ENCODE measurements around the gene ARPC4. TPM values are rescaled to one million over a fixed set of nuclear protein-coding genes. Genes with fewer than 3 reads are reported as not detected.
A peak's percentile ranks its signal among the peaks of the same experiment; 100 is the strongest.

ARPC4 gene
- total RNA-seq, 4 donors from 2014 or later: 104 to 189 (median 143) TPM

GRCh38 chr3:9810846-9811245 is 18.0 kb downstream of the ARPC4 start:
- in situ Hi-C loops (cut with MboI; ENCODE audit: low pct_ligation_motif_present in 1 of 4, low pct_unique_long_range_greater_than_20kb in 1 of 4, low sequenced_read_pairs in 3 of 4): no loop called here
- TF ChIP-seq, protein P1, sequence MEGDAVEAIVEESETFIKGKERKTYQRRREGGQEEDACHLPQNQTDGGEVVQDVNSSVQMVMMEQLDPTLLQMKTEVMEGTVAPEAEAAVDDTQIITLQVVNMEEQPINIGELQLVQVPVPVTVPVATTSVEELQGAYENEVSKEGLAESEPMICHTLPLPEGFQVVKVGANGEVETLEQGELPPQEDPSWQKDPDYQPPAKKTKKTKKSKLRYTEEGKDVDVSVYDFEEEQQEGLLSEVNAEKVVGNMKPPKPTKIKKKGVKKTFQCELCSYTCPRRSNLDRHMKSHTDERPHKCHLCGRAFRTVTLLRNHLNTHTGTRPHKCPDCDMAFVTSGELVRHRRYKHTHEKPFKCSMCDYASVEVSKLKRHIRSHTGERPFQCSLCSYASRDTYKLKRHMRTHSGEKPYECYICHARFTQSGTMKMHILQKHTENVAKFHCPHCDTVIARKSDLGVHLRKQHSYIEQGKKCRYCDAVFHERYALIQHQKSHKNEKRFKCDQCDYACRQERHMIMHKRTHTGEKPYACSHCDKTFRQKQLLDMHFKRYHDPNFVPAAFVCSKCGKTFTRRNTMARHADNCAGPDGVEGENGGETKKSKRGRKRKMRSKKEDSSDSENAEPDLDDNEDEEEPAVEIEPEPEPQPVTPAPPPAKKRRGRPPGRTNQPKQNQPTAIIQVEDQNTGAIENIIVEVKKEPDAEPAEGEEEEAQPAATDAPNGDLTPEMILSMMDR (IDR thresholded peaks at IDR 0.05): no peak
- TF ChIP-seq POLR2AphosphoS5 (IDR thresholded peaks at IDR 0.05) (no peak), EP300 (IDR thresholded peaks at IDR 0.05; ENCODE audit: low read depth) (no peak), POLR2A (IDR thresholded peaks at IDR 0.05) (no peak)
- H3K4me3 ChIP-seq: peak overlapping the region in 3 of 4 donors; percentile 66 to 89 (median 84)
- intact Hi-C loops (cut with DNase I; ENCODE audit: low total_unique reads): no loop called here
- peaks cover 5 to 26% (median 18%) of the 10 kb centered on the region in 4 donors for H3K4me1 ChIP-seq
- peak overlapping the region; percentile 97 to 99 (median 98) for H3K27ac ChIP-seq
- H3K27me3 ChIP-seq: no peaks in the 10 kb centered on the region
- no peaks in the 10 kb centered on the region for H3K9me3 ChIP-seq
- peaks cover 0 to 11% (median 5%) of the 10 kb centered on the region in 4 donors for H3K36me3 ChIP-seq
- no peak for DNase-seq
- 64 to 66% methylated on average over 10 of the region's 10 CpGs for WGBS, 2 donors (ENCODE audit: low coverage in 1 of 2)

- Histone ChIP-seq H3K27me3 (no peaks in the 10 kb centered on the region), H3K27ac (no peak overlapping the region), H3K4me1 (peaks cover 5 to 26% (median 18%) of the 10 kb centered on the region in 4 donors), H3K4me3 (no peak overlapping the region), H3K36me3 (no peaks in the 10 kb centered on the region), H3K9me3 (no peaks in the 10 kb centered on the region)
- 98% methylated on average over 9 of the region's 9 CpGs; no CpG with 5 or more reads in 1 of the 2 donors for WGBS, 2 donors (ENCODE audit: low coverage in 1 of 2)
- no peak for DNase-seq
- no peak for TF ChIP-seq POLR2AphosphoS5 (IDR thresholded peaks at IDR 0.05)
- TF ChIP-seq, protein P1 (IDR thresholded peaks at IDR 0.05): no peak
- TF ChIP-seq POLR2A (IDR thresholded peaks at IDR 0.05): no peak
- no peak for TF ChIP-seq EP300 (IDR thresholded peaks at IDR 0.05; ENCODE audit: low read depth)
- intact Hi-C loops (cut with DNase I; ENCODE audit: low total_unique reads) (no loop called here), in situ Hi-C loops (cut with MboI; ENCODE audit: low pct_ligation_motif_present in 1 of 4, low pct_unique_long_range_greater_than_20kb in 1 of 4, low sequenced_read_pairs in 3 of 4) (no loop called here)
These were observed 20.1 kb downstream of the ARPC4 start for GRCh38 chr3:9812870-9813483.

DNA sequence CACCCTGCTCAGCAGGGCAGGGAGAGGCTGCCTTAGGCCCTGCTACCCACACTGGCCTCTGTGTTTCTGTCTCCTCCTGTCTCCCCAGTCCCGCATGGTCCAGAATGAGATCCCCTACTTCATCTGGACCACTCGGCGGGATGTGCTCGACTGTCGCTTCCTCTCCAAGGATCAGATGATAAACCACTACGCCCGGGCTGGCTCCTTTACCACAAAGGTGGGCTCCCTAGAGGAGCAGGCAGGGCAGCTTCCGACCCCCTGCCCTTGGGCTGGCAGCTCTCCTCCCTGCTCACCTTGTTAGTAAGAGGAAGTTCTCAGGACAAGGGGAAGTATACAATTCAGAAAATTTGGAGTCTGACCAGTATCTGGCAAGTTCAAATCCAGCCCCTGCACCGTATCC is 23.1 kb downstream of the ARPC4 start:
- peaks cover under 1 to 4% (median 1%) of the 10 kb centered on the region in 4 donors for H3K4me1 ChIP-seq
- no peaks in the 10 kb centered on the region for H3K36me3 ChIP-seq
- H3K27ac ChIP-seq: no peak overlapping the region
- no peaks in the 10 kb centered on the region for H3K27me3 ChIP-seq
- no peaks in the 10 kb centered on the region for H3K9me3 ChIP-seq
- DNase-seq: no peak
- TF ChIP-seq POLR2AphosphoS5 (IDR thresholded peaks at IDR 0.05) (no peak), EP300 (IDR thresholded peaks at IDR 0.05; ENCODE audit: low read depth) (no peak), POLR2A (IDR thresholded peaks at IDR 0.05) (no peak)
- TF ChIP-seq, protein P1 (IDR thresholded peaks at IDR 0.05): no peak
- in situ Hi-C loops (cut with MboI; ENCODE audit: low pct_ligation_motif_present in 1 of 4, low pct_unique_long_range_greater_than_20kb in 1 of 4, low sequenced_read_pairs in 3 of 4): no loop called here
- H3K4me3 ChIP-seq: no peak overlapping the region
- 99% methylated on average over 9 of the region's 9 CpGs; no CpG with 5 or more reads in 1 of the 2 donors for WGBS, 2 donors (ENCODE audit: low coverage in 1 of 2)
- intact Hi-C loops (cut with DNase I; ENCODE audit: low total_unique reads): no loop called here

GRCh38 chr3:9817436-9817835 is 24.6 kb downstream of the ARPC4 start:
- H3K4me1 ChIP-seq: no peaks in the 10 kb centered on the region
- WGBS, 2 donors (ENCODE audit: low coverage in 1 of 2): 98% methylated on average over 6 of the region's 6 CpGs; no CpG with 5 or more reads in 1 of the 2 donors
- TF ChIP-seq POLR2A (IDR thresholded peaks at IDR 0.05): no peak
- TF ChIP-seq EP300 (IDR thresholded peaks at IDR 0.05; ENCODE audit: low read depth): no peak
- TF ChIP-seq POLR2AphosphoS5 (IDR thresholded peaks at IDR 0.05): no peak
- TF ChIP-seq, protein P1 (IDR thresholded peaks at IDR 0.05): no peak
- intact Hi-C loops (cut with DNase I; ENCODE audit: low total_unique reads) (no loop called here), in situ Hi-C loops (cut with MboI; ENCODE audit: low pct_ligation_motif_present in 1 of 4, low pct_unique_long_range_greater_than_20kb in 1 of 4, low sequenced_read_pairs in 3 of 4) (no loop called here)
- no peak overlapping the region for H3K27ac ChIP-seq
- no peaks in the 10 kb centered on the region for H3K27me3 ChIP-seq
- no peaks in the 10 kb centered on the region for H3K36me3 ChIP-seq
- no peak for DNase-seq
- no peaks in the 10 kb centered on the region for H3K9me3 ChIP-seq
- no peak overlapping the region for H3K4me3 ChIP-seq

All from transverse colon (tissue), 4 donors.